Sigmoid colon (tissue), 4 donors: Measurements from ENCODE around the gene ESYT2.

Experiments used
- CTCF ChIP-seq, 4 experiments: fragments of 450-650 bp in 3 of 4; fragments of 200-600 bp in 1 of 4; IDR thresholded peaks; one replicate each; pipeline ENCODE4 v1.5.1; 2016 to 2019; ENCODE audit warnings: antibody characterized with exemption in 4 of 4, mild to moderate bottlenecking in 3 of 4, moderate library complexity in 2 of 4
- EP300 ChIP-seq, 4 donors: sonication (generic); formaldehyde crosslinking; IDR thresholded peaks; one replicate each; pipeline ENCODE4 v1.6.1; 2017; ENCODE audit warnings: antibody characterized with exemption in 4 of 4
- POLR2A ChIP-seq, 2 donors: fragments of 450-650 bp; IDR thresholded peaks; one replicate each; pipeline ENCODE4 v1.6.1; 2016; ENCODE audit warnings: antibody characterized with exemption in 2 of 2, mild to moderate bottlenecking in 2 of 2, moderate library complexity in 2 of 2
- POLR2AphosphoS5 ChIP-seq, 4 donors: sonication (generic); formaldehyde crosslinking; IDR thresholded peaks; one replicate each; pipeline ENCODE4 v1.6.1; 2017; ENCODE audit warnings: antibody characterized with exemption in 4 of 4

DNA sequence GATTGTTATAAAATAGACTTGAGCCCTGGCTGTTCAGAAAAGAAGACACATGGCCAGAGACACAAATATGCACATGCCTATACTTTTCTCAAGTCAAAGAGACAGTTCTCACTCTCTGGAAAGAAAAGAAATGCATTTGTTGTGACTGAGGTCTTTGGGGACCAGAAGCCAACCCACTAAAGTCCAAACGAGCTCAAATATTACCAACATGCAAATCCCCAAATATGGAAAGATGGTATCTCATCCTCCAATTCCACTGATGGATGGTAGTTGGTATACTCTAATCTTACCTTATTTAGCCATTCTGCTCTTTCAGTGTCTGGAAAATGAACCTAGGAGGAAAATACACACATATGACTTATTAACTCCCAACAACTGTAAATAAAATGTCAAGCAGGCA lies 30.6 kb downstream of the ESYT2 start:
- no peak for TF ChIP-seq POLR2AphosphoS5 (IDR thresholded peaks at IDR 0.05)
- TF ChIP-seq CTCF (IDR thresholded peaks at IDR 0.05) = no peak
- TF ChIP-seq POLR2A (IDR thresholded peaks at IDR 0.05) = no peak
- TF ChIP-seq EP300 (IDR thresholded peaks at IDR 0.05) = no peak
